SK-N-SH (cell line): ENCODE measurements around the gene WBP1L.

Experiments
- POLR2AphosphoS5 ChIP-seq: IDR thresholded peaks from 2 replicates; pipeline ENCODE4 v1.6.1; 2012; ENCODE audit warnings: low read depth, low read length
- RFX5 ChIP-seq: IDR thresholded peaks from 2 replicates; pipeline ENCODE4 v1.6.1; 2012; ENCODE audit warnings: mild to moderate bottlenecking, improper control_type of control experiment, low read length
- YY1 ChIP-seq: IDR thresholded peaks from 2 replicates; pipeline ENCODE4 v1.4.0; 2012; ENCODE audit warnings: low read depth, mild to moderate bottlenecking
- TF ChIP-seq, protein P1 (sequence below): IDR thresholded peaks from 2 replicates; pipeline ENCODE4 v1.6.1; 2012; ENCODE audit warnings: mild to moderate bottlenecking, low read depth, low read length, moderate library complexity
- TF ChIP-seq, protein P2 (sequence below): fragments of 200-600 bp; sonication (generic); IDR thresholded peaks from 2 replicates; pipeline ENCODE4 v1.6.1; 2017; ENCODE audit warnings: antibody characterized with exemption, mild to moderate bottlenecking, moderate library complexity

DNA sequence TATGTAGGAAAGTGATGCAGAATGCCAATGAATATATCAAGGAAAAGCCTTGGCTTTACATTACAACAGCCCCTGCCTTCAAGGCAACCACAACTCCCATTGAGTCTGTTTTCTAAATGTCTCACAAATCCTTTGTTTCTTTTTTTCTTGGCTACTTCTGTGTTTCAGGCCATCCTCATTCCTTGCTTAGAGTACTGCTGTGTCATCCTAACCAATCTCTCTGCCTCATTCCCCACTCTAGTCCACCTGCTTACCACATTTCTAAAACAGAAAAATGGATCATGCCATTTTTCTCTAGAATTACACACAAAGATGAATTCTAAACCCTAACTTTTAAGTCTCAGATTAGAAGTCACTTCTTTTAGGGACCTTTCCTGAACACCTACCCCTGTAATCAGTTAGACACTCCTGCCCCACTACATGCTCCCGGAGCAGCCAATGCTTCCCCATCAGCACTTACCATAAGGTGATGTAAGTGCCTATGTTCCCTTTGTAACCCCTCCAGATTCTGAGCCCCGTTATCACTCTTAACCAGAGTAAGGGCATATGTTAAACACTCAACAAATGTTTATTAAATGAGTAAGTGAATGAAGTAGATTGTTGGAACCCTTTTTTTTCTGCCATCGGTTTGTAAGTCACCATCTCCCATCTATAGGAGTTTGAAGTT lies 113.1 kb downstream of the WBP1L start:
- TF ChIP-seq, protein P1, sequence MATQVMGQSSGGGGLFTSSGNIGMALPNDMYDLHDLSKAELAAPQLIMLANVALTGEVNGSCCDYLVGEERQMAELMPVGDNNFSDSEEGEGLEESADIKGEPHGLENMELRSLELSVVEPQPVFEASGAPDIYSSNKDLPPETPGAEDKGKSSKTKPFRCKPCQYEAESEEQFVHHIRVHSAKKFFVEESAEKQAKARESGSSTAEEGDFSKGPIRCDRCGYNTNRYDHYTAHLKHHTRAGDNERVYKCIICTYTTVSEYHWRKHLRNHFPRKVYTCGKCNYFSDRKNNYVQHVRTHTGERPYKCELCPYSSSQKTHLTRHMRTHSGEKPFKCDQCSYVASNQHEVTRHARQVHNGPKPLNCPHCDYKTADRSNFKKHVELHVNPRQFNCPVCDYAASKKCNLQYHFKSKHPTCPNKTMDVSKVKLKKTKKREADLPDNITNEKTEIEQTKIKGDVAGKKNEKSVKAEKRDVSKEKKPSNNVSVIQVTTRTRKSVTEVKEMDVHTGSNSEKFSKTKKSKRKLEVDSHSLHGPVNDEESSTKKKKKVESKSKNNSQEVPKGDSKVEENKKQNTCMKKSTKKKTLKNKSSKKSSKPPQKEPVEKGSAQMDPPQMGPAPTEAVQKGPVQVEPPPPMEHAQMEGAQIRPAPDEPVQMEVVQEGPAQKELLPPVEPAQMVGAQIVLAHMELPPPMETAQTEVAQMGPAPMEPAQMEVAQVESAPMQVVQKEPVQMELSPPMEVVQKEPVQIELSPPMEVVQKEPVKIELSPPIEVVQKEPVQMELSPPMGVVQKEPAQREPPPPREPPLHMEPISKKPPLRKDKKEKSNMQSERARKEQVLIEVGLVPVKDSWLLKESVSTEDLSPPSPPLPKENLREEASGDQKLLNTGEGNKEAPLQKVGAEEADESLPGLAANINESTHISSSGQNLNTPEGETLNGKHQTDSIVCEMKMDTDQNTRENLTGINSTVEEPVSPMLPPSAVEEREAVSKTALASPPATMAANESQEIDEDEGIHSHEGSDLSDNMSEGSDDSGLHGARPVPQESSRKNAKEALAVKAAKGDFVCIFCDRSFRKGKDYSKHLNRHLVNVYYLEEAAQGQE: no peak
- TF ChIP-seq, protein P2, sequence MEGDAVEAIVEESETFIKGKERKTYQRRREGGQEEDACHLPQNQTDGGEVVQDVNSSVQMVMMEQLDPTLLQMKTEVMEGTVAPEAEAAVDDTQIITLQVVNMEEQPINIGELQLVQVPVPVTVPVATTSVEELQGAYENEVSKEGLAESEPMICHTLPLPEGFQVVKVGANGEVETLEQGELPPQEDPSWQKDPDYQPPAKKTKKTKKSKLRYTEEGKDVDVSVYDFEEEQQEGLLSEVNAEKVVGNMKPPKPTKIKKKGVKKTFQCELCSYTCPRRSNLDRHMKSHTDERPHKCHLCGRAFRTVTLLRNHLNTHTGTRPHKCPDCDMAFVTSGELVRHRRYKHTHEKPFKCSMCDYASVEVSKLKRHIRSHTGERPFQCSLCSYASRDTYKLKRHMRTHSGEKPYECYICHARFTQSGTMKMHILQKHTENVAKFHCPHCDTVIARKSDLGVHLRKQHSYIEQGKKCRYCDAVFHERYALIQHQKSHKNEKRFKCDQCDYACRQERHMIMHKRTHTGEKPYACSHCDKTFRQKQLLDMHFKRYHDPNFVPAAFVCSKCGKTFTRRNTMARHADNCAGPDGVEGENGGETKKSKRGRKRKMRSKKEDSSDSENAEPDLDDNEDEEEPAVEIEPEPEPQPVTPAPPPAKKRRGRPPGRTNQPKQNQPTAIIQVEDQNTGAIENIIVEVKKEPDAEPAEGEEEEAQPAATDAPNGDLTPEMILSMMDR: no peak
- TF ChIP-seq YY1 (no peak), RFX5 (no peak), POLR2AphosphoS5 (no peak)
